Loucy (cell line): ENCODE results near the gene CGGBP1.

Experiments used
- CTCF ChIP-seq: fragments of 200-600 bp; sonication (generic); conservative IDR thresholded peaks from 2 replicates; pipeline ENCODE4 v1.5.1; 2014; ENCODE audit warnings: mild to moderate bottlenecking, antibody characterized with exemption, low read length
- EZH2phosphoT487 ChIP-seq: fragments of 200-600 bp; IDR thresholded peaks from 2 replicates; pipeline ENCODE4 v1.6.1; 2018; ENCODE audit warnings: antibody characterized with exemption, mild to moderate bottlenecking, moderate library complexity, borderline replicate concordance

- TF ChIP-seq CTCF (no peak), EZH2phosphoT487 (no peak)
These were observed 2.9 kb upstream of the CGGBP1 start for GRCh38 chr3:88061746-88062145.
